Vagina (tissue), 2 donors: ENCODE data around the gene TP73.

Experiments used
- POLR2A ChIP-seq, 2 donors: fragments of 450-650 bp; IDR thresholded peaks; one replicate each; pipeline ENCODE4 v1.6.1; 2017; ENCODE audit warnings: antibody characterized with exemption in 2 of 2, mild to moderate bottlenecking in 2 of 2, moderate library complexity in 2 of 2
- POLR2AphosphoS5 ChIP-seq, 2 donors: sonication (generic); formaldehyde crosslinking; IDR thresholded peaks; one replicate each; pipeline ENCODE4 v1.9.0; 2017; ENCODE audit warnings: antibody characterized with exemption in 2 of 2, mild to moderate bottlenecking in 2 of 2, low read depth in 1 of 2; ENCODE audit not compliant: insufficient read depth in 1 of 2
- TF ChIP-seq, protein P1 (sequence below), 3 experiments: fragments of 450-650 bp in 2 of 3; fragments of 200-600 bp in 1 of 3; sonication (generic) in 1 of 3; IDR thresholded peaks; one replicate each; pipeline ENCODE4 v1.5.1; 2017 to 2019; ENCODE audit warnings: antibody characterized with exemption in 3 of 3, mild to moderate bottlenecking in 2 of 3, moderate library complexity in 2 of 3

GRCh38 chr1:3733883-3734589 is 81.7 kb downstream of the TP73 start:
- TF ChIP-seq, protein P1, sequence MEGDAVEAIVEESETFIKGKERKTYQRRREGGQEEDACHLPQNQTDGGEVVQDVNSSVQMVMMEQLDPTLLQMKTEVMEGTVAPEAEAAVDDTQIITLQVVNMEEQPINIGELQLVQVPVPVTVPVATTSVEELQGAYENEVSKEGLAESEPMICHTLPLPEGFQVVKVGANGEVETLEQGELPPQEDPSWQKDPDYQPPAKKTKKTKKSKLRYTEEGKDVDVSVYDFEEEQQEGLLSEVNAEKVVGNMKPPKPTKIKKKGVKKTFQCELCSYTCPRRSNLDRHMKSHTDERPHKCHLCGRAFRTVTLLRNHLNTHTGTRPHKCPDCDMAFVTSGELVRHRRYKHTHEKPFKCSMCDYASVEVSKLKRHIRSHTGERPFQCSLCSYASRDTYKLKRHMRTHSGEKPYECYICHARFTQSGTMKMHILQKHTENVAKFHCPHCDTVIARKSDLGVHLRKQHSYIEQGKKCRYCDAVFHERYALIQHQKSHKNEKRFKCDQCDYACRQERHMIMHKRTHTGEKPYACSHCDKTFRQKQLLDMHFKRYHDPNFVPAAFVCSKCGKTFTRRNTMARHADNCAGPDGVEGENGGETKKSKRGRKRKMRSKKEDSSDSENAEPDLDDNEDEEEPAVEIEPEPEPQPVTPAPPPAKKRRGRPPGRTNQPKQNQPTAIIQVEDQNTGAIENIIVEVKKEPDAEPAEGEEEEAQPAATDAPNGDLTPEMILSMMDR (IDR thresholded peaks at IDR 0.05) = no peak
- TF ChIP-seq POLR2A (IDR thresholded peaks at IDR 0.05) (no peak), POLR2AphosphoS5 (IDR thresholded peaks at IDR 0.05; ENCODE audit: insufficient read depth in 1 of 2, low read depth in 1 of 2) (no peak)
